ENCODE measurements around the gene FRMPD1.

DNA sequence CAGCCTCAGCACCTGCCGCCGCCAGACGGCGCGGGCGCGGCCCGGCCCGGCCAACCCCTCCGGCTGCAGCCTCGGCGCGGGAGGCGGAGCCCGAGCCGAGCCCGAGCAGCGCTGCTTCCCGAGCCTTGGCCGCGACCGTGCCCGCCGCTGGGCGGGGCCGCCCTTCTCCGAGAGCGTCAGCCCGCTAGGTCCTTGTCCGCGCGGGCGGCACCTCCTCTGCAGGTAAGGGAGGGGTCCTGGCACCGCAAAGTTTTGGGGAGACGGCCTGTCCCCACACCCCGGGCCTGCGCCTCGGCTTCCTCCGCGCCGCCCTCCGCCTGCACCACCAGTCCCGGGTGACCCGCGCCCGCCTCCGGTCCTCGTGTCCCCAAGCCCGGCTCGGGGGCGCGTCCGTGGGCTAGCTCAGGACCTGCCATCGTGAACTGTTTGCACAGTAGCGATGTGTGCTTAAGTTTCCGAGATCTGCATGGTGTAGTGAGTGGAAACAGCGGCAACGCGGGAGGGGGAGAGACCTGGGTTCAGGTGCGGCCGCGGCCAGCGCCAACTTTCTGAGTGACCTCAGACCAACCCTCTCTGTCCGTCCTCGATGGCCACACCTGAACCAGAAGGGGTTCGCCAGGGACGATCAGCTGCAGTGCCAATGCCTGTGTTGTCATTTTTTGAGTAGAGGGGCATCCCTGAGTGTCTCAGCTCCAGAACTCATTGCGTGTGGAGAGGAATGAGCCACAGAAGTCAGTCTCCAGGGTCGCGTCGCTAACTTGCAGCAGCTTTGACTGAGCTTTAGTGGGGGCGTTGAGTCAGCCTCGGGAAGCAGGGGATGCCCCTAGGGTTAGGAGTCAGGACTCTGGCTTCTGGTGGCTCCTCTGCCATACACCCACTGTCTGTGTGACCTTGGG, at the start of gene FRMPD1:
- TF ChIP-seq ESRRA (CRISPR knock-in tag; IDR thresholded peaks at IDR 0.05; ENCODE audit: low read depth) (no peak), SP4 (CRISPR knock-in tag; IDR thresholded peaks at IDR 0.05) (peak; percentile 38; the same call in 1 of the 2 replicates), GABPB1 (CRISPR knock-in tag; IDR thresholded peaks at IDR 0.05) (no peak), SMC3 (IDR thresholded peaks at IDR 0.05; ENCODE audit: low read length) (no peak), ZNF543 (CRISPR knock-in tag; IDR thresholded peaks at IDR 0.05) (no peak)

Measured in HepG2 (cell line).